ENCODE data around the gene GDE1. TPM values are rescaled to one million over a fixed set of nuclear protein-coding genes. Genes with fewer than 3 reads are reported as not detected.

GDE1 gene
- total RNA-seq, 1 experiment from 2014 or later: 48.6 TPM

DNA sequence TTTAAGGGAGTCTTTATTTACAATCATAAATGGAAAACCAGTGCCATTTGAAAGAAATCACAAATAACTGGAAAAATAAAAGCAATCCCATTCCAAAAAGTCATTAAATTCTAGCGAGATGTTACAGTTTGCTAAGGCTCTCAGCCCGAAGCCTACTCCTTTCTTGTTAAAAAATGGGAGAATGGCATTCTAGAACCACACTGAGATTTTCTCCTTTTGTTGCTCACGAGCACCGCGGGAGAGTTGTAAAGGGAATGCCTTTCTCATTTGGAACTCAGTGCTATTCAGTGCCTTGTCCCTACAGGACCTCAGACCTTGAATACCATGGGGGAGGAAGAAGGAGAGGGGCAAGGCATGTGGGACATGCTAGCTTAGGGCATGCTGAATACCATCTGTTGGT is 36.3 kb downstream of the GDE1 start:
- H4K8ac ChIP-seq (replicated peaks; ENCODE audit: insufficient read length, low read depth, low read length): no peak overlapping the region
- H4K5ac ChIP-seq (ENCODE audit: insufficient read length, low read depth, low read length): no peak overlapping the region
- peaks cover 23 to 33% of the 10 kb centered on the region in 2 experiments for H3K4me1 Mint-ChIP-seq
- no peak overlapping the region for H3K4ac ChIP-seq (ENCODE audit: low read depth, low read length)
- no CpG with 5 or more reads among the region's 5 CpGs for WGBS (ENCODE audit: extremely low coverage, insufficient read length, low lambda C conversion rate)
- H3K14ac ChIP-seq (ENCODE audit: insufficient read depth, low read length): no peak overlapping the region
- H3K9me3 ChIP-seq (ENCODE audit: control insufficient read depth, low read depth, low read length): no peaks in the 10 kb centered on the region
- H3K36me3 Mint-ChIP-seq (ENCODE audit: insufficient read depth in 1 of 3, low read depth in 3 of 3): peaks cover 0 to 18% (median 11%) of the 10 kb centered on the region in 3 experiments
- H3K79me2 ChIP-seq (ENCODE audit: insufficient read depth, low read length): no peaks in the 10 kb centered on the region
- H3K23ac ChIP-seq (ENCODE audit: insufficient read length, low read depth, low read length): no peak overlapping the region
- H2BK12ac ChIP-seq (ENCODE audit: insufficient read length, low read depth, low read length): no peak overlapping the region
- no peak for TF ChIP-seq CTCF (conservative IDR thresholded peaks at IDR 0.05)
- no peak overlapping the region for H2AFZ ChIP-seq (ENCODE audit: low read length)
- no peaks in the 10 kb centered on the region for H4K20me1 ChIP-seq (ENCODE audit: control insufficient read depth, insufficient read depth, insufficient read length)
- H3K18ac ChIP-seq (ENCODE audit: insufficient read length, low read depth, low read length): no peak overlapping the region
- H3K79me1 ChIP-seq (ENCODE audit: insufficient read depth, low read depth, low read length, poor library complexity, severe bottlenecking): no peaks in the 10 kb centered on the region
- H2AK5ac ChIP-seq (ENCODE audit: insufficient read length, low read length): no peak overlapping the region
- peaks cover 10% of the 10 kb centered on the region; the same call in 1 of the 2 replicates for H3K4me1 ChIP-seq (ENCODE audit: insufficient read depth, low read length)
- no peak overlapping the region for H2BK20ac ChIP-seq (ENCODE audit: low read depth, low read length, poor library complexity, severe bottlenecking)
- no peak overlapping the region for H3K4me2 ChIP-seq (ENCODE audit: insufficient read depth, insufficient read length, low read length)
- H3K23me2 ChIP-seq (ENCODE audit: insufficient read length, low read depth, low read length, poor library complexity, severe bottlenecking): no peaks in the 10 kb centered on the region
- H3K27me3 ChIP-seq (ENCODE audit: insufficient read depth, low read length): no peaks in the 10 kb centered on the region
- H2BK120ac ChIP-seq (ENCODE audit: low read depth, low read length, poor library complexity, severe bottlenecking): no peak overlapping the region
- H3K56ac ChIP-seq (ENCODE audit: insufficient read length, low read depth, low read length): no peak overlapping the region
- no peak overlapping the region for H3K4me3 Mint-ChIP-seq
- DNase-seq: no peak
- H3T11ph ChIP-seq (ENCODE audit: low read length): no peak overlapping the region
- H2BK5ac ChIP-seq (ENCODE audit: insufficient read length, low read length): no peak overlapping the region
- H3K27me3 Mint-ChIP-seq (ENCODE audit: low read depth): peaks cover 3% of the 10 kb centered on the region
- H3K27ac ChIP-seq (ENCODE audit: insufficient read length, low read depth, low read length): no peak overlapping the region
- H3K27ac Mint-ChIP-seq: no peak overlapping the region
- H2BK15ac ChIP-seq (ENCODE audit: low read depth, low read length): no peak overlapping the region
- no peak overlapping the region for H4K91ac ChIP-seq (ENCODE audit: insufficient read length, low read depth, low read length)
- H3K9me3 Mint-ChIP-seq: peaks cover 4 to 11% of the 10 kb centered on the region in 2 experiments; a peak in 3 of 5 replicates
- no peak overlapping the region for H3K9ac ChIP-seq (ENCODE audit: extremely low read depth, insufficient read length, low read length)
